ENCODE measurements around the gene BCAN. TPM values are rescaled to one million over a fixed set of nuclear protein-coding genes. Genes with fewer than 3 reads are reported as not detected.

The BCAN gene
- total and polyA plus RNA-seq, 2 of the 4 experiments (the other 2 are of a cell fraction) = 0.07 TPM; not detected in 1

DNA sequence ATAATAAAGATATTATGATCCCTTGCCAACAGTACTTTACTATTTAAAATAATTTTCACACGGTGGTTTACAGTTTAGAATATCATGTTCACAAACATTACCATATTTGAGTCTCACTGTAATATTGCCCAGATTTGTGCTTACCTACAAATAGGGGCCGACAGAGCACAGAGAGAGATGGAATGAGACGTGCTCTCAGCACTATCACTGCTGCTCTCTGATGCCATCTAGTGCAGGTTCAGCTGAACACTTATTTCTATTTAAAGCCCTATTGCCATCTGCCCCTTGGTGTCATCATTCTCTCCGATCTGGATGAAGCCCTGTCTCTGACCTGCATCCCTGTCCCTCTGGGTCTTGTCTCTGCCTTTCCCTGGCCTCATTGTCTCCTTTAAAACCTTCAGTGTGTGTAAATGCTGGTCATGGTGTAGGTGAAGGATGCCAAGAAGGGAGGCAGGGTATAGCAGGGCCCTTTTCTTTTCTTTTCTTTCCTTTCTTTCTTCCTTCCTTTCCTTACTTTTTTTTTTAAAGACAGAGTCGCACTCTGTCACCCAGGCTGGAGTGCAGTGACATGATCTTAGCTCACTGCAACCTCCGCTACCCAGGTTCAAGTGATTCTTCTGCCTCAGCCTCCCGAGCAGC is 33.8 kb upstream of the BCAN start:
- H2BK20ac ChIP-seq (ENCODE audit: low read depth, low read length) = no peak overlapping the region
- no peaks in the 10 kb centered on the region for H4K20me1 ChIP-seq (ENCODE audit: insufficient read depth, low read length)
- ChIA-PET POLR2A (ENCODE audit: unreplicated experiment) (no interaction called here), CTCF (interaction anchor here (0.6 to 1.4 kb wide), 7 partner anchors 9 to 223 kb away, joined by 3 to 7 read pairs (median 3); partner anchors contain the start of gene NAXE)
- no peak overlapping the region for H2BK5ac ChIP-seq (ENCODE audit: low read depth, low read length, poor library complexity, severe bottlenecking)
- BruUV-seq (replicated peaks) = no TSS peak
- H2AK5ac ChIP-seq (ENCODE audit: low read depth, low read length) = no peak overlapping the region
- TF ChIP-seq, protein P1, sequence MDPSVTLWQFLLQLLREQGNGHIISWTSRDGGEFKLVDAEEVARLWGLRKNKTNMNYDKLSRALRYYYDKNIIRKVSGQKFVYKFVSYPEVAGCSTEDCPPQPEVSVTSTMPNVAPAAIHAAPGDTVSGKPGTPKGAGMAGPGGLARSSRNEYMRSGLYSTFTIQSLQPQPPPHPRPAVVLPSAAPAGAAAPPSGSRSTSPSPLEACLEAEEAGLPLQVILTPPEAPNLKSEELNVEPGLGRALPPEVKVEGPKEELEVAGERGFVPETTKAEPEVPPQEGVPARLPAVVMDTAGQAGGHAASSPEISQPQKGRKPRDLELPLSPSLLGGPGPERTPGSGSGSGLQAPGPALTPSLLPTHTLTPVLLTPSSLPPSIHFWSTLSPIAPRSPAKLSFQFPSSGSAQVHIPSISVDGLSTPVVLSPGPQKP (IDR thresholded peaks at IDR 0.05; ENCODE audit: borderline replicate concordance, low read depth, low read length) = no peak
- TF ChIP-seq CEBPB (IDR thresholded peaks at IDR 0.05; ENCODE audit: low read depth, low read length) (peak; percentile 53), MAFK (IDR thresholded peaks at IDR 0.05; ENCODE audit: low read depth, low read length) (peak; percentile 22; the same call in 1 of the 2 replicates), MAZ (IDR thresholded peaks at IDR 0.05; ENCODE audit: borderline replicate concordance, low read depth, low read length) (no peak), SMC3 (IDR thresholded peaks at IDR 0.05; ENCODE audit: low read depth, low read length) (peak; percentile 83), RAD21 (IDR thresholded peaks at IDR 0.05; ENCODE audit: low read length) (peak; percentile 82)
- TF ChIP-seq, protein P2, sequence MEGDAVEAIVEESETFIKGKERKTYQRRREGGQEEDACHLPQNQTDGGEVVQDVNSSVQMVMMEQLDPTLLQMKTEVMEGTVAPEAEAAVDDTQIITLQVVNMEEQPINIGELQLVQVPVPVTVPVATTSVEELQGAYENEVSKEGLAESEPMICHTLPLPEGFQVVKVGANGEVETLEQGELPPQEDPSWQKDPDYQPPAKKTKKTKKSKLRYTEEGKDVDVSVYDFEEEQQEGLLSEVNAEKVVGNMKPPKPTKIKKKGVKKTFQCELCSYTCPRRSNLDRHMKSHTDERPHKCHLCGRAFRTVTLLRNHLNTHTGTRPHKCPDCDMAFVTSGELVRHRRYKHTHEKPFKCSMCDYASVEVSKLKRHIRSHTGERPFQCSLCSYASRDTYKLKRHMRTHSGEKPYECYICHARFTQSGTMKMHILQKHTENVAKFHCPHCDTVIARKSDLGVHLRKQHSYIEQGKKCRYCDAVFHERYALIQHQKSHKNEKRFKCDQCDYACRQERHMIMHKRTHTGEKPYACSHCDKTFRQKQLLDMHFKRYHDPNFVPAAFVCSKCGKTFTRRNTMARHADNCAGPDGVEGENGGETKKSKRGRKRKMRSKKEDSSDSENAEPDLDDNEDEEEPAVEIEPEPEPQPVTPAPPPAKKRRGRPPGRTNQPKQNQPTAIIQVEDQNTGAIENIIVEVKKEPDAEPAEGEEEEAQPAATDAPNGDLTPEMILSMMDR (conservative IDR thresholded peaks at IDR 0.05; ENCODE audit: low read depth, low read length) = peak; percentile 86
- no peak overlapping the region for H3K4me2 ChIP-seq (ENCODE audit: low read depth, low read length)
- no peak overlapping the region for H3K27ac ChIP-seq (ENCODE audit: insufficient read depth, low read length)
- no peak overlapping the region for H4K8ac ChIP-seq (ENCODE audit: low read depth in 2 of 2, low read length in 2 of 2)
- no peaks in the 10 kb centered on the region for H3K4me1 ChIP-seq (ENCODE audit: control insufficient read depth, insufficient read depth, low read length)
- no peaks in the 10 kb centered on the region for H3K36me3 ChIP-seq (ENCODE audit: control insufficient read depth, insufficient read depth, low read length)
- intact Hi-C loops (cut with micrococcal nuclease) = loop anchor here (1.0 to 2.0 kb wide), 4 partner anchors 24 to 225 kb away; no protein-coding TSS in a partner anchor
- no peaks in the 10 kb centered on the region for H3K79me1 ChIP-seq (ENCODE audit: low read depth in 1 of 2, low read length in 2 of 2)
- no peak overlapping the region for H3K4ac ChIP-seq (ENCODE audit: low read depth, low read length)
- dilution Hi-C loops (cut with HindIII; ENCODE audit: low sequenced_read_pairs, unreplicated experiment) = no loop called here
- H2BK15ac ChIP-seq (ENCODE audit: low read depth, low read length) = no peak overlapping the region
- ATAC-seq (ENCODE audit: low read depth) = peak; percentile 99
- in situ Hi-C loops (cut with MboI; ENCODE audit: low sequenced_read_pairs) = loop anchor here (5.0 kb wide), 1 partner anchor 221 kb away; no protein-coding TSS in a partner anchor
- H3K18ac ChIP-seq (ENCODE audit: low read depth, low read length) = no peak overlapping the region
- no CpG with 5 or more reads among the region's 7 CpGs for WGBS, 2 experiments (ENCODE audit: extremely low coverage in 2 of 2, insufficient read length in 1 of 2)
- H2AK9ac ChIP-seq (replicated peaks; ENCODE audit: low read depth, low read length, poor library complexity) = no peak overlapping the region
- no peak overlapping the region for H4K91ac ChIP-seq (ENCODE audit: insufficient read depth, low read depth, low read length)
- H3K9me3 ChIP-seq (ENCODE audit: control insufficient read depth, insufficient read depth, low read length) = no peaks in the 10 kb centered on the region
- H3K4me3 ChIP-seq (ENCODE audit: insufficient read depth, low read depth, low read length) = no peak overlapping the region
- peaks cover 21% of the 10 kb centered on the region for H3K27me3 ChIP-seq (ENCODE audit: control insufficient read depth, insufficient read depth, low read length)
- no peak overlapping the region for H3K9ac ChIP-seq (ENCODE audit: low read depth, low read length)
- DNase-seq = peak; percentile 75
- H2BK120ac ChIP-seq (ENCODE audit: low read depth, low read length) = no peak overlapping the region
- H2AFZ ChIP-seq (replicated peaks; ENCODE audit: low read length, poor library complexity) = peak overlapping the region; percentile 52
- no peak overlapping the region for H4K5ac ChIP-seq (ENCODE audit: low read depth, low read length)
- H3K9me1 ChIP-seq (ENCODE audit: insufficient read depth, low read length) = no peaks in the 10 kb centered on the region
- H3K56ac ChIP-seq (ENCODE audit: extremely low read depth, insufficient read depth, low read length) = no peak overlapping the region
- no peak overlapping the region for H3K14ac ChIP-seq (replicated peaks; ENCODE audit: low read depth, low read length)
- no peak overlapping the region for H3K23ac ChIP-seq (ENCODE audit: low read depth, low read length)

Measured in IMR-90 (cell line).